Hippocampal formation (tissue), 2 donors: ENCODE data around the gene CARD14.
A peak's percentile ranks its signal among the peaks of the same experiment; 100 is the strongest.

Experiments
- DNase-seq, 2 donors: peaks; one replicate each; lab custom pipeline; 2025; lab: John Stamatoyannopoulos, UW

Gene CARD14

GRCh38 chr17:80210348-80211108 lies 40.7 kb downstream of the CARD14 start:
- no peak for DNase-seq

- no peak for DNase-seq
Measured at GRCh38 chr17:80212109-80212508, 42.3 kb downstream of the CARD14 start.

GRCh38 chr17:80212511-80212910 lies 42.7 kb downstream of the CARD14 start:
- no peak for DNase-seq

GRCh38 chr17:80212962-80213642 lies 43.3 kb downstream of the CARD14 start:
- no peak for DNase-seq

- DNase-seq = no peak
Measured at GRCh38 chr17:80213643-80213975, 43.8 kb downstream of the CARD14 start.

- no peak for DNase-seq
Measured at GRCh38 chr17:80214012-80214877, 44.4 kb downstream of the CARD14 start.

GRCh38 chr17:80214878-80215210 lies 45.0 kb downstream of the CARD14 start:
- no peak for DNase-seq

- DNase-seq = no peak
Measured at GRCh38 chr17:80216473-80217456, 46.9 kb downstream of the CARD14 start.

- DNase-seq = no peak
Measured at GRCh38 chr17:80217703-80218362, 48.0 kb downstream of the CARD14 start.

- no peak for DNase-seq
Measured at GRCh38 chr17:80218391-80218790, 48.6 kb downstream of the CARD14 start.

GRCh38 chr17:80219013-80219762 lies 49.4 kb downstream of the CARD14 start:
- DNase-seq = no peak

GRCh38 chr17:80219763-80220053 lies 49.9 kb downstream of the CARD14 start:
- no peak for DNase-seq

GRCh38 chr17:80220054-80220735 lies 50.4 kb downstream of the CARD14 start, which contains the start of the genes SGSH and SLC26A11:
Gene SGSH, minus strand, starts transcription at chr17:80220333. Its CDS starts 20 bp downstream, at chr17:80220313.
Gene SLC26A11, plus strand, starts transcription at chr17:80220427. Its CDS starts 1,134 bp downstream, at chr17:80221561.
- peak in 1 of 2 donors; percentile 64 for DNase-seq

GRCh38 chr17:80220736-80221215 lies 50.9 kb downstream of the CARD14 start:
- DNase-seq = no peak

GRCh38 chr17:80221351-80222105 lies 51.7 kb downstream of the CARD14 start:
- DNase-seq = no peak

GRCh38 chr17:80222376-80223141 lies 52.7 kb downstream of the CARD14 start:
- no peak for DNase-seq

GRCh38 chr17:80223142-80223815 lies 53.4 kb downstream of the CARD14 start:
- no peak for DNase-seq
